HEK293 (cell line): ENCODE data around the gene TNS3.

Experiments
- CTCF ChIA-PET: fragments of 350-600 bp; formaldehyde crosslinking; extraction: SDS; loops from one replicate; lab custom pipeline; 2021; ENCODE audit warnings: antibody characterized with exemption; lab: Yijun Ruan, JAX
- POLR2A ChIA-PET: fragments of 300-600 bp; formaldehyde crosslinking; extraction: SDS; loops from one replicate; lab custom pipeline; 2020; ENCODE audit warnings: antibody characterized with exemption, inconsistent platforms; lab: Yijun Ruan, JAX
- H3K27ac ChIP-seq: fragments of 200-500 bp; sonication (Bioruptor generic); 2 replicates; pipeline ENCODE4 v1.5.1; 2014; ENCODE audit warnings: low read depth, low read length, control low read depth, inconsistent platforms; ENCODE audit errors: extremely low read depth
- H3K36me3 ChIP-seq, 2 experiments: fragments of 200-500 bp in 1 of 2; sonication (Bioruptor generic) in 1 of 2; 1 replicate in 1 of 2; 2 replicates in 1 of 2; pipeline ENCODE4 v1.5.1; 2014 to 2017; ENCODE audit warnings: inconsistent platforms in 2 of 2, low read length in 2 of 2; ENCODE audit not compliant: control insufficient read depth in 2 of 2, insufficient read depth in 1 of 2
- H3K4me1 ChIP-seq: fragments of 200-500 bp; sonication (Bioruptor generic); 2 replicates; pipeline ENCODE4 v1.5.1; 2014; ENCODE audit warnings: mild to moderate bottlenecking, low read length, inconsistent platforms; ENCODE audit not compliant: control insufficient read depth, insufficient read depth
- H3K4me3 ChIP-seq: 2 replicates; pipeline ENCODE4 v1.5.1; 2011; ENCODE audit warnings: low read depth, mild to moderate bottlenecking, control low read depth, low read length, moderate library complexity
- H3K9me3 ChIP-seq: fragments of 200-500 bp; sonication (Bioruptor generic); 2 replicates; pipeline ENCODE4 v1.5.1; 2014; ENCODE audit warnings: low read depth, low read length, inconsistent platforms; ENCODE audit not compliant: control insufficient read depth, insufficient read depth
- AEBP2 ChIP-seq: fragments of 450-650 bp; formaldehyde crosslinking; IDR thresholded peaks from 2 replicates; pipeline ENCODE4 v1.5.1; 2016; ENCODE audit warnings: missing biosample characterization, missing genetic modification characterization, borderline replicate concordance
- BCL6B ChIP-seq: fragments of 450-650 bp; formaldehyde crosslinking; IDR thresholded peaks from 2 replicates; pipeline ENCODE4 v1.5.1; 2017; ENCODE audit warnings: missing biosample characterization, missing genetic modification characterization
- KLF16 ChIP-seq: fragments of 450-650 bp; formaldehyde crosslinking; IDR thresholded peaks from 2 replicates; pipeline ENCODE4 v1.5.1; 2017; ENCODE audit warnings: missing biosample characterization, missing genetic modification characterization
- KLF8 ChIP-seq: fragments of 450-650 bp; formaldehyde crosslinking; IDR thresholded peaks from 2 replicates; pipeline ENCODE4 v1.5.1; 2016; ENCODE audit warnings: missing biosample characterization, missing genetic modification characterization
- MZF1 ChIP-seq: fragments of 450-650 bp; formaldehyde crosslinking; IDR thresholded peaks from 2 replicates; pipeline ENCODE4 v1.5.1; 2017; ENCODE audit warnings: missing biosample characterization, missing genetic modification characterization, borderline replicate concordance
- SALL2 ChIP-seq: fragments of 450-650 bp; formaldehyde crosslinking; IDR thresholded peaks from 2 replicates; pipeline ENCODE4 v1.5.0; 2017; ENCODE audit warnings: missing biosample characterization, mild to moderate bottlenecking, missing genetic modification characterization, borderline replicate concordance
- SP7 ChIP-seq: fragments of 450-650 bp; formaldehyde crosslinking; IDR thresholded peaks from 2 replicates; pipeline ENCODE4 v1.5.1; 2016; ENCODE audit warnings: missing biosample characterization, missing genetic modification characterization
- ZBTB48 ChIP-seq: fragments of 450-650 bp; formaldehyde crosslinking; IDR thresholded peaks from 2 replicates; pipeline ENCODE4 v1.5.1; 2016; ENCODE audit warnings: missing biosample characterization, missing genetic modification characterization
- ZEB2 ChIP-seq: fragments of 450-650 bp; formaldehyde crosslinking; IDR thresholded peaks from 2 replicates; pipeline ENCODE4 v1.5.1; 2016; ENCODE audit warnings: missing biosample characterization, missing genetic modification characterization
- ZFP41 ChIP-seq: fragments of 450-650 bp; formaldehyde crosslinking; IDR thresholded peaks from 2 replicates; pipeline ENCODE4 v1.5.1; 2016; ENCODE audit warnings: missing biosample characterization, missing genetic modification characterization, borderline replicate concordance
- ZIC2 ChIP-seq: fragments of 450-650 bp; formaldehyde crosslinking; IDR thresholded peaks from 2 replicates; pipeline ENCODE4 v1.5.1; 2016; ENCODE audit warnings: missing biosample characterization, missing genetic modification characterization
- ZNF155 ChIP-seq: fragments of 450-650 bp; formaldehyde crosslinking; IDR thresholded peaks from 2 replicates; pipeline ENCODE4 v1.5.1; 2016; ENCODE audit warnings: missing biosample characterization, missing genetic modification characterization
- ZNF184 ChIP-seq: fragments of 450-650 bp; IDR thresholded peaks from 2 replicates; pipeline ENCODE4 v1.5.1; 2018; ENCODE audit warnings: missing biosample characterization, mild to moderate bottlenecking, missing genetic modification characterization
- ZNF202 ChIP-seq: fragments of 450-650 bp; formaldehyde crosslinking; IDR thresholded peaks from 2 replicates; pipeline ENCODE4 v1.5.1; 2016; ENCODE audit warnings: missing biosample characterization, missing genetic modification characterization, borderline replicate concordance
- ZNF211 ChIP-seq: fragments of 450-650 bp; formaldehyde crosslinking; IDR thresholded peaks from 2 replicates; pipeline ENCODE4 v1.5.1; 2016; ENCODE audit warnings: low read depth, missing biosample characterization, missing genetic modification characterization
- ZNF221 ChIP-seq: fragments of 450-650 bp; formaldehyde crosslinking; IDR thresholded peaks from 2 replicates; pipeline ENCODE4 v1.5.1; 2017; ENCODE audit warnings: missing biosample characterization, missing genetic modification characterization, borderline replicate concordance
- ZNF280C ChIP-seq: fragments of 450-650 bp; formaldehyde crosslinking; IDR thresholded peaks from 2 replicates; pipeline ENCODE4 v1.5.1; 2016; ENCODE audit warnings: missing biosample characterization, missing genetic modification characterization
- ZNF292 ChIP-seq: fragments of 450-650 bp; formaldehyde crosslinking; IDR thresholded peaks from 2 replicates; pipeline ENCODE4 v1.5.1; 2016; ENCODE audit warnings: low read depth, missing biosample characterization, missing genetic modification characterization, borderline replicate concordance
- ZNF362 ChIP-seq: fragments of 450-650 bp; formaldehyde crosslinking; IDR thresholded peaks from 2 replicates; pipeline ENCODE4 v1.5.1; 2016; ENCODE audit warnings: missing biosample characterization, missing genetic modification characterization
- ZNF433 ChIP-seq: fragments of 450-650 bp; formaldehyde crosslinking; IDR thresholded peaks from 2 replicates; pipeline ENCODE4 v1.5.1; 2016; ENCODE audit warnings: missing biosample characterization, missing genetic modification characterization, low read depth
- ZNF514 ChIP-seq: fragments of 450-650 bp; formaldehyde crosslinking; IDR thresholded peaks from 2 replicates; pipeline ENCODE4 v1.5.1; 2016; ENCODE audit warnings: missing biosample characterization, missing genetic modification characterization
- ZNF560 ChIP-seq: fragments of 450-650 bp; formaldehyde crosslinking; IDR thresholded peaks from 2 replicates; pipeline ENCODE4 v1.5.1; 2017; ENCODE audit warnings: missing biosample characterization, missing genetic modification characterization, borderline replicate concordance
- ZNF561 ChIP-seq: fragments of 450-650 bp; IDR thresholded peaks from 2 replicates; pipeline ENCODE4 v1.5.1; 2018; ENCODE audit warnings: missing biosample characterization, missing genetic modification characterization, borderline replicate concordance
- ZNF621 ChIP-seq: fragments of 450-650 bp; formaldehyde crosslinking; IDR thresholded peaks from 2 replicates; pipeline ENCODE4 v1.5.1; 2017; ENCODE audit warnings: missing biosample characterization, missing genetic modification characterization
- ZNF629 ChIP-seq: fragments of 450-650 bp; formaldehyde crosslinking; IDR thresholded peaks from 2 replicates; pipeline ENCODE4 v1.5.1; 2017; ENCODE audit warnings: missing biosample characterization, missing genetic modification characterization
- ZNF654 ChIP-seq: fragments of 450-650 bp; formaldehyde crosslinking; IDR thresholded peaks from 2 replicates; pipeline ENCODE4 v1.5.1; 2016; ENCODE audit warnings: low read depth, missing biosample characterization, missing genetic modification characterization
- ZNF791 ChIP-seq: fragments of 450-650 bp; formaldehyde crosslinking; IDR thresholded peaks from 2 replicates; pipeline ENCODE4 v1.5.1; 2016; ENCODE audit warnings: missing biosample characterization, missing genetic modification characterization
- TF ChIP-seq, protein P1 (sequence below): fragments of 450-650 bp; formaldehyde crosslinking; IDR thresholded peaks from 2 replicates; pipeline ENCODE4 v1.5.1; 2017; ENCODE audit warnings: missing biosample characterization, missing genetic modification characterization

The TNS3 gene

DNA sequence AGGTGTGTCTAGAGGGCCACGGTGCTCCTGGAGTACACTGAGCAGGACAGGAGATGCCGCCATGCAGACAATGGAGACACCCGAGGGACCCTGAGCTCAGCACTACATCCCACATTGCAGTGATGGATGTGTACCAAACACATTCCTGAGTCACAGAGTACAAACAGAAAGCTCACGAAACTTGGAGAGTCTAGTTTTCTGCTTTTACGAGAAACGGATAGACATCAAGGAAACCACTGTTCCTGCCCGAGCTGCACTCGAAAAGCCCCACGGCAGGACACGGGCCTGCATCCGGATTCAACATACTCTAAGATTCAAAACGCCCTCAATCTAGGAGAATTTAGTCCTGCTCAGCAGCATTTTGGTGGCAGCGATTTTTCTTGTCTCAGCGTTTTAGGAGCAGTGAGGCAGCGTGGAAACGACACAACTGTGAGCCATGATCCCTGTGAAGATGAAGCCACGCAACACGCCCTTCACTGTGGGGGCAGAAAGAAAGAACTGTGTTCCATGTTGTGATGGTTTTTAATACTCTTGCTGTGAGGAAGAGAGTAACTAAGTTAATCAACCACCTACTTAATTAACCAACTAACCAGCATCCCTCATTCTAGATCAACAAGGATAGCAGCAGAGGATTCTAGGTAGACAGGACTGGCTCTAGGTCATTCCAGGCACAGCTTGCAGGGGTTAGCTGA is 3.2 kb downstream of the TNS3 start:
- POLR2A ChIA-PET = no interaction called here
- TF ChIP-seq KLF8 (no peak), ZEB2 (tag by site-specific recombination) (no peak), ZNF155 (tag by site-specific recombination) (no peak), AEBP2 (tag by site-specific recombination) (no peak), ZNF362 (tag by site-specific recombination) (no peak), ZNF621 (tag by site-specific recombination) (no peak), ZNF629 (no peak), ZNF292 (tag by site-specific recombination) (no peak), ZNF211 (tag by site-specific recombination) (no peak), ZNF514 (tag by site-specific recombination) (no peak), ZNF791 (no peak), SALL2 (no peak), BCL6B (tag by site-specific recombination) (no peak), ZFP41 (tag by site-specific recombination) (no peak)
- TF ChIP-seq, protein P1, sequence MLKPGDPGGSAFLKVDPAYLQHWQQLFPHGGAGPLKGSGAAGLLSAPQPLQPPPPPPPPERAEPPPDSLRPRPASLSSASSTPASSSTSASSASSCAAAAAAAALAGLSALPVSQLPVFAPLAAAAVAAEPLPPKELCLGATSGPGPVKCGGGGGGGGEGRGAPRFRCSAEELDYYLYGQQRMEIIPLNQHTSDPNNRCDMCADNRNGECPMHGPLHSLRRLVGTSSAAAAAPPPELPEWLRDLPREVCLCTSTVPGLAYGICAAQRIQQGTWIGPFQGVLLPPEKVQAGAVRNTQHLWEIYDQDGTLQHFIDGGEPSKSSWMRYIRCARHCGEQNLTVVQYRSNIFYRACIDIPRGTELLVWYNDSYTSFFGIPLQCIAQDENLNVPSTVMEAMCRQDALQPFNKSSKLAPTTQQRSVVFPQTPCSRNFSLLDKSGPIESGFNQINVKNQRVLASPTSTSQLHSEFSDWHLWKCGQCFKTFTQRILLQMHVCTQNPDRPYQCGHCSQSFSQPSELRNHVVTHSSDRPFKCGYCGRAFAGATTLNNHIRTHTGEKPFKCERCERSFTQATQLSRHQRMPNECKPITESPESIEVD (tag by site-specific recombination) = no peak
- CTCF ChIA-PET = interaction anchor here (0.6 kb wide), 1 partner anchor 11 kb away, joined by 4 read pairs; no protein-coding TSS in a partner anchor
- Histone ChIP-seq H3K36me3 (no peaks in the 10 kb centered on the region), H3K27ac (no peak overlapping the region), H3K4me1 (no peaks in the 10 kb centered on the region; the same call in 1 of the 2 replicates), H3K4me3 (no peak overlapping the region), H3K9me3 (no peaks in the 10 kb centered on the region)

DNA sequence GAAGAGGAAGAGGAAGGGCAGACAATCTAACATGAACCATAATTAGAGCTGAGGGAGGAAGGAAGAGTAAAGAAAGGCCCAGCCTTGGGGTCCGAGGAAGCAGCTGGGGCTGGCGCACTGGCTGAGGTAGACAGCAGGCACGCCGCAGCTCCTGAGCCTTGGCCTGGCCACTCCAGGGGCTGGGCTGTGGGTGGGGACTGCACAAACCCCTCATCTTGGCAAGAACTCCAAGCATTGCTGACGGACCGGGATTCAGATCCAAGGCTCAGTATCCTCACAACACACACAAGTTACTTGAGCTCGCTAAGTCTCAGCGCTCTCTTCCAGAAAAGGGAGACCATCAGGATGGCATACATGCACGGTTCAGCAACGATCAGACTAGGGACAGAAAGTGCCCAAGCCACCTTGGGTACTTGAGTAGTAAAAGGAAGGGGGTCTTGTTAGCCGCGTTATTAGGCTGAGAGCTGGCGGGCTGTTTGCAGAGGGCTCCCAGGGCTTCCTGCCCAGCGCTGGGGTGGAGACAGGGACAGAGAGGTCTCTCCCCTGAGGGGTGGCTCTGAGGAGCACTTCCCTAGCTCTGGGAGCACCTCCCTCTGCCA is 4.5 kb downstream of the TNS3 start:
- H3K4me3 ChIP-seq = no peak overlapping the region
- H3K4me1 ChIP-seq = no peaks in the 10 kb centered on the region; the same call in 1 of the 2 replicates
- no peak overlapping the region for H3K27ac ChIP-seq
- CTCF ChIA-PET = no interaction called here
- POLR2A ChIA-PET = no interaction called here
- no peaks in the 10 kb centered on the region for H3K9me3 ChIP-seq
- H3K36me3 ChIP-seq = no peaks in the 10 kb centered on the region
- TF ChIP-seq SP7 (tag by site-specific recombination) (no peak), ZNF654 (tag by site-specific recombination) (no peak), ZNF202 (no peak), ZNF184 (tag by site-specific recombination) (no peak), ZBTB48 (tag by site-specific recombination) (no peak), ZIC2 (no peak), ZNF560 (no peak), ZNF280C (no peak), MZF1 (no peak), ZNF221 (tag by site-specific recombination) (no peak), ZNF561 (no peak), ZNF433 (tag by site-specific recombination) (no peak), KLF16 (no peak)
